ENCODE data around the gene ABCG2. TPM values are rescaled to one million over a fixed set of nuclear protein-coding genes. Genes with fewer than 3 reads are reported as not detected.

ABCG2 gene
- polyA plus RNA-seq, 1 donor (not counting 4 experiments of a cell fraction or from before 2014, with no cell fraction given) = 5.3 TPM

GRCh38 chr4:88202443-88202842, 44.0 kb upstream of the ABCG2 start:
- Histone ChIP-seq H3K27me3 (ENCODE audit: control insufficient read depth, extremely low read depth, insufficient read depth, low read length) (no peaks in the 10 kb centered on the region), H3K9me3 (ENCODE audit: control insufficient read depth, low read depth, low read length) (no peaks in the 10 kb centered on the region), H3K79me2 (ENCODE audit: control insufficient read depth, insufficient read depth, low read length) (no peaks in the 10 kb centered on the region), H3K27ac (ENCODE audit: control insufficient read depth, insufficient read depth, low read length) (no peak overlapping the region), H3K36me3 (ENCODE audit: control insufficient read depth in 2 of 2, extremely low read depth in 1 of 2, insufficient read depth in 2 of 2, low read length in 2 of 2) (no peaks in the 10 kb centered on the region), H3K4me1 (ENCODE audit: control insufficient read depth, extremely low read depth, insufficient read depth, low read length) (no peaks in the 10 kb centered on the region), H3K4me3 (ENCODE audit: control insufficient read depth in 2 of 3, extremely low read depth in 1 of 3, insufficient read depth in 2 of 3, low read depth in 1 of 3, low read length in 3 of 3) (no peak overlapping the region), H3K9ac (ENCODE audit: control insufficient read depth, extremely low read depth, insufficient read depth, low read length) (no peak overlapping the region), H4K20me1 (ENCODE audit: control insufficient read depth, extremely low read depth, insufficient read depth, low read length) (no peaks in the 10 kb centered on the region), H3K9me1 (ENCODE audit: control insufficient read depth, extremely low read depth, insufficient read depth, low read length) (no peaks in the 10 kb centered on the region), H3K4me2 (ENCODE audit: control insufficient read depth, extremely low read depth, insufficient read depth, low read depth, low read length) (no peak overlapping the region), H2AFZ (ENCODE audit: control insufficient read depth, low read length) (no peak overlapping the region)
- FAIRE-seq (no peak), DNase-seq (ENCODE audit: low read depth, low spot score) (no peak)
- TF ChIP-seq EZH2 (IDR thresholded peaks at IDR 0.05; ENCODE audit: low read length) = no peak
- TF ChIP-seq, protein P1, sequence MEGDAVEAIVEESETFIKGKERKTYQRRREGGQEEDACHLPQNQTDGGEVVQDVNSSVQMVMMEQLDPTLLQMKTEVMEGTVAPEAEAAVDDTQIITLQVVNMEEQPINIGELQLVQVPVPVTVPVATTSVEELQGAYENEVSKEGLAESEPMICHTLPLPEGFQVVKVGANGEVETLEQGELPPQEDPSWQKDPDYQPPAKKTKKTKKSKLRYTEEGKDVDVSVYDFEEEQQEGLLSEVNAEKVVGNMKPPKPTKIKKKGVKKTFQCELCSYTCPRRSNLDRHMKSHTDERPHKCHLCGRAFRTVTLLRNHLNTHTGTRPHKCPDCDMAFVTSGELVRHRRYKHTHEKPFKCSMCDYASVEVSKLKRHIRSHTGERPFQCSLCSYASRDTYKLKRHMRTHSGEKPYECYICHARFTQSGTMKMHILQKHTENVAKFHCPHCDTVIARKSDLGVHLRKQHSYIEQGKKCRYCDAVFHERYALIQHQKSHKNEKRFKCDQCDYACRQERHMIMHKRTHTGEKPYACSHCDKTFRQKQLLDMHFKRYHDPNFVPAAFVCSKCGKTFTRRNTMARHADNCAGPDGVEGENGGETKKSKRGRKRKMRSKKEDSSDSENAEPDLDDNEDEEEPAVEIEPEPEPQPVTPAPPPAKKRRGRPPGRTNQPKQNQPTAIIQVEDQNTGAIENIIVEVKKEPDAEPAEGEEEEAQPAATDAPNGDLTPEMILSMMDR (optimal IDR thresholded peaks at IDR 0.05 in 1 of 3, IDR thresholded peaks at IDR 0.05 in 1 of 3, conservative IDR thresholded peaks at IDR 0.05 in 1 of 3; ENCODE audit: extremely low read depth in 1 of 3, insufficient read depth in 2 of 3, low read length in 3 of 3) = no peak
- dilution Hi-C loops (cut with MboI; ENCODE audit: extremely low pct_ligation_motif_present, low sequenced_read_pairs) = loop anchor here (25.0 kb wide), 1 partner anchor 340 kb away; no protein-coding TSS in a partner anchor

DNA sequence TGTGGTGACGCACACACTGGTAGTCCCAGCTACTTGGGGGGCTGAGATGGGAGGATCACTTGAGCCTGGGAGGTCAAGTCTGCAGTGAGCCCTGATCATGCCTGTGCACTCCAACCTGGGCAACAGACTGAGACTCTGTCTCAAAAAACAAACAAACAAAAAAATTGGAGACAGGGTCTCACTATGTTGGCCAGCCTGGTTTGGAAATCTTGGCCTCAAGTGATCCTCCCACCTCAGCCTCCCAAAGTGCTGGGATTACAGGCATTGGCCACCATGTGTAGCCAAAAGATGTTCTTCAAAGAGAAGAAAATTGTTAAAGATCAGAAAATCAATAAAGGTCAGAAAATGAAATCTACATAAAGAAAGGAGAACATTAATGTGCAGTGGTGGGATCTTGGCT, 41.7 kb upstream of the ABCG2 start:
- Histone ChIP-seq H3K79me2 (ENCODE audit: control insufficient read depth, insufficient read depth, low read length) (no peaks in the 10 kb centered on the region), H3K9me3 (ENCODE audit: control insufficient read depth, low read depth, low read length) (no peaks in the 10 kb centered on the region), H3K36me3 (ENCODE audit: control insufficient read depth in 2 of 2, extremely low read depth in 1 of 2, insufficient read depth in 2 of 2, low read length in 2 of 2) (no peaks in the 10 kb centered on the region), H3K27ac (ENCODE audit: control insufficient read depth, insufficient read depth, low read length) (no peak overlapping the region), H3K9ac (ENCODE audit: control insufficient read depth, extremely low read depth, insufficient read depth, low read length) (no peak overlapping the region), H3K4me1 (ENCODE audit: control insufficient read depth, extremely low read depth, insufficient read depth, low read length) (no peaks in the 10 kb centered on the region), H4K20me1 (ENCODE audit: control insufficient read depth, extremely low read depth, insufficient read depth, low read length) (no peaks in the 10 kb centered on the region), H2AFZ (ENCODE audit: control insufficient read depth, low read length) (no peak overlapping the region), H3K9me1 (ENCODE audit: control insufficient read depth, extremely low read depth, insufficient read depth, low read length) (no peaks in the 10 kb centered on the region), H3K4me2 (ENCODE audit: control insufficient read depth, extremely low read depth, insufficient read depth, low read depth, low read length) (no peak overlapping the region), H3K27me3 (ENCODE audit: control insufficient read depth, extremely low read depth, insufficient read depth, low read length) (no peaks in the 10 kb centered on the region), H3K4me3 (ENCODE audit: control insufficient read depth in 2 of 3, extremely low read depth in 1 of 3, insufficient read depth in 2 of 3, low read depth in 1 of 3, low read length in 3 of 3) (no peak overlapping the region)
- dilution Hi-C loops (cut with MboI; ENCODE audit: extremely low pct_ligation_motif_present, low sequenced_read_pairs) = loop anchor here (25.0 kb wide), 1 partner anchor 338 kb away; no protein-coding TSS in a partner anchor
- TF ChIP-seq EZH2 (IDR thresholded peaks at IDR 0.05; ENCODE audit: low read length) = no peak
- TF ChIP-seq, protein P1 (optimal IDR thresholded peaks at IDR 0.05 in 1 of 3, IDR thresholded peaks at IDR 0.05 in 1 of 3, conservative IDR thresholded peaks at IDR 0.05 in 1 of 3; ENCODE audit: extremely low read depth in 1 of 3, insufficient read depth in 2 of 3, low read length in 3 of 3) = no peak
- DNase-seq (ENCODE audit: low read depth, low spot score) (no peak), FAIRE-seq (no peak)

Measured in keratinocyte (primary cell).